Measurements from ENCODE around the gene XRCC2.

Gene XRCC2

DNA sequence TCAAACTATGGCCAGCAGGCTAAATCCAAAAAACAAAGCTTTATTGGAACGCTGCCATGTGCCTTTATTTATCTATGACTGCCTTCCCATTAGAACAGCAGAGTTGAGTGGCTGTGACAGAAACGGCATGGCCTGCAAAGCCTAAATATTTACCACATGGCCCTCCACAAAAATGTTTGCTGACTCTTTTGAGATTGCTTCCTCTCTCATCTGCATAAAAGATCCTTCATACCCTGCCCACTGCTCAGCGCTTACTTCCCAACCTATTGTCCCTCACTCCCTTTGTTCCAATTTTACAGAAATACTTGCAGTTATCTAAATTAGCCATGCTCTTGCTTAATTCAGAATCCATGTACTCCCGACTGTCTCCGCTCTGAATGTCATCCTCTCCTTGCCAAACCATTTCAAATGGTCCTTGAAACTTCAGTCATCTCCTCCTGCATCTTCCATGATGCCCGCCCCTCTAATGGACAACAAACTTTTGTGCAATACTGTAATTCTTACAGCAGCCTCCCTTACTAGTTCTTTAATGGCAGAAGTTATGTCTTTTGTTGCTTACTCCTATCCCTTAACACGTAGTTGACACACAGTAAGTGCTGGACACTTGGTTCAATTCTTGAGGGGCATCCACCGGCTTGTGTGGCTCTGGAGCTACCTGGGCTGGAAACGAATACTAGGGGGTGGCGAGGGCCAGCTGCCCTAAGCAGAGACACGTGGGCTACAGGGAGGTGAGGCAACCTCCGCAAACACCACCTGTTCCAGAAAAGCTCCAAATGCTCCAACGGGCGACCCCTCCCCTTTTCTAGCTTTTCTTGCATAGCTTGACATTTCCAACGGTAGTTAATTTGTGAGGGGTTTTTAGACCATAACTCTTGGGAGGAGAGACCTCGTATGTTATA lies 832 bp downstream of the XRCC2 start:
- no peaks in the 10 kb centered on the region for H3K9me3 ChIP-seq (ENCODE audit: control insufficient read depth, low read length)
- no peak overlapping the region for H3K18ac ChIP-seq (ENCODE audit: low read depth in 1 of 2, low read length in 2 of 2)
- H3K4ac ChIP-seq (ENCODE audit: low read depth in 1 of 2, low read length in 2 of 2): no peak overlapping the region
- H3K4me3 ChIP-seq (ENCODE audit: insufficient read depth in 1 of 2, low read depth in 1 of 2, low read length in 2 of 2): peak overlapping the region; percentile 85 to 92
- no peak overlapping the region for H4K8ac ChIP-seq (ENCODE audit: low read length)
- DNase-seq: peak; percentile 74
- no peak overlapping the region for H2BK120ac ChIP-seq (ENCODE audit: low read depth, low read length)
- H3K14ac ChIP-seq (ENCODE audit: low read length in 2 of 2): no peak overlapping the region
- H3K9ac ChIP-seq (ENCODE audit: low read length): peak overlapping the region; percentile 95
- no peak overlapping the region for H2BK15ac ChIP-seq (ENCODE audit: low read depth, poor library complexity, severe bottlenecking)
- peaks cover 8% of the 10 kb centered on the region for H3K79me1 ChIP-seq (replicated peaks; ENCODE audit: low read length, poor library complexity, severe bottlenecking)
- H3K4me1 ChIP-seq (ENCODE audit: control insufficient read depth, insufficient read depth, low read depth, low read length): peaks cover 5% of the 10 kb centered on the region
- no peak overlapping the region for H2BK12ac ChIP-seq (ENCODE audit: low read length in 2 of 2)
- H3K4me2 ChIP-seq (ENCODE audit: low read length, poor library complexity, severe bottlenecking): peak overlapping the region; percentile 97
- H4K91ac ChIP-seq (ENCODE audit: low read length): no peak overlapping the region
- no peak overlapping the region for H2AK5ac ChIP-seq (ENCODE audit: low read length, severe bottlenecking)
- H2BK5ac ChIP-seq (ENCODE audit: low read depth, low read length, poor library complexity, severe bottlenecking): no peak overlapping the region
- 17% methylated on average over 11 of the region's 16 CpGs for WGBS
- no peaks in the 10 kb centered on the region for H3K36me3 ChIP-seq (ENCODE audit: control insufficient read depth in 1 of 2, insufficient read depth in 2 of 2, low read depth in 1 of 2, low read length in 2 of 2)
- H3K27me3 ChIP-seq (ENCODE audit: control insufficient read depth in 1 of 2, insufficient read depth in 1 of 2, low read length in 2 of 2): no peaks in the 10 kb centered on the region
- no peak overlapping the region for H3K27ac ChIP-seq (ENCODE audit: low read length, poor library complexity, severe bottlenecking)
- no peak overlapping the region for H3K23ac ChIP-seq (ENCODE audit: low read length in 2 of 2)
- H2AFZ ChIP-seq (ENCODE audit: low read depth, low read length): no peak overlapping the region

DNA sequence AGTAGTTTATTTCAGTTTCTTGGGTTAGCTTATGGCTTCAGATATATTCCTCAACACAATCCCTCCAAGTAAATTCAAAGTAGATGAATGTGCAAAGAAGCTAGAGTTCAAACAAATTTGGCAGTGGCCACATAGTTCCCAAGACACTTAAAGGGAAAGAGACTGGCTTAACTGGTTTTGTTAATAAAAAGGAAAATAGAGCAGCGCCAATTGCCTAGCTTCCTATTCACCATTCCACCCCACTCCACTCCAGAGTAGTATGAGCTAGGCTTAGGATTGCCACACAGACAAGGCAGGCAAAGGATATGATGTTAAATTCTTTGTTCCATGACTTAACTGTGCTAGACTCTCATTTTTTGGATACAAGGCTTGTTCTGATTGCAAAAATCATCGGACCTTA lies 2.0 kb downstream of the XRCC2 start:
- no peak overlapping the region for H3K4ac ChIP-seq (ENCODE audit: low read depth in 1 of 2, low read length in 2 of 2)
- H3K9ac ChIP-seq (ENCODE audit: low read length): no peak overlapping the region
- H3K14ac ChIP-seq (ENCODE audit: low read length in 2 of 2): no peak overlapping the region
- H3K23ac ChIP-seq (ENCODE audit: low read length in 2 of 2): no peak overlapping the region
- H3K9me3 ChIP-seq (ENCODE audit: control insufficient read depth, low read length): no peaks in the 10 kb centered on the region
- no peak overlapping the region for H3K18ac ChIP-seq (ENCODE audit: low read depth in 1 of 2, low read length in 2 of 2)
- peaks cover 12% of the 10 kb centered on the region for H3K79me1 ChIP-seq (replicated peaks; ENCODE audit: low read length, poor library complexity, severe bottlenecking)
- H3K36me3 ChIP-seq (ENCODE audit: control insufficient read depth in 1 of 2, insufficient read depth in 2 of 2, low read depth in 1 of 2, low read length in 2 of 2): no peaks in the 10 kb centered on the region
- no peak overlapping the region for H2BK12ac ChIP-seq (ENCODE audit: low read length in 2 of 2)
- no peak overlapping the region for H3K27ac ChIP-seq (ENCODE audit: low read length, poor library complexity, severe bottlenecking)
- H2AFZ ChIP-seq (ENCODE audit: low read depth, low read length): no peak overlapping the region
- H2AK5ac ChIP-seq (ENCODE audit: low read length, severe bottlenecking): no peak overlapping the region
- no peak overlapping the region for H3K4me2 ChIP-seq (ENCODE audit: low read length, poor library complexity, severe bottlenecking)
- H3K4me1 ChIP-seq (ENCODE audit: control insufficient read depth, insufficient read depth, low read depth, low read length): peaks cover 5% of the 10 kb centered on the region
- DNase-seq: no peak
- H4K91ac ChIP-seq (ENCODE audit: low read length): no peak overlapping the region
- H2BK5ac ChIP-seq (ENCODE audit: low read depth, low read length, poor library complexity, severe bottlenecking): no peak overlapping the region
- no peak overlapping the region for H4K8ac ChIP-seq (ENCODE audit: low read length)
- H3K27me3 ChIP-seq (ENCODE audit: control insufficient read depth in 1 of 2, insufficient read depth in 1 of 2, low read length in 2 of 2): no peaks in the 10 kb centered on the region
- H3K4me3 ChIP-seq (ENCODE audit: insufficient read depth in 1 of 2, low read depth in 1 of 2, low read length in 2 of 2): no peak overlapping the region
- H2BK15ac ChIP-seq (ENCODE audit: low read depth, poor library complexity, severe bottlenecking): no peak overlapping the region
- WGBS: 100% methylated on average over 1 of the region's 2 CpGs
- no peak overlapping the region for H2BK120ac ChIP-seq (ENCODE audit: low read depth, low read length)

DNA sequence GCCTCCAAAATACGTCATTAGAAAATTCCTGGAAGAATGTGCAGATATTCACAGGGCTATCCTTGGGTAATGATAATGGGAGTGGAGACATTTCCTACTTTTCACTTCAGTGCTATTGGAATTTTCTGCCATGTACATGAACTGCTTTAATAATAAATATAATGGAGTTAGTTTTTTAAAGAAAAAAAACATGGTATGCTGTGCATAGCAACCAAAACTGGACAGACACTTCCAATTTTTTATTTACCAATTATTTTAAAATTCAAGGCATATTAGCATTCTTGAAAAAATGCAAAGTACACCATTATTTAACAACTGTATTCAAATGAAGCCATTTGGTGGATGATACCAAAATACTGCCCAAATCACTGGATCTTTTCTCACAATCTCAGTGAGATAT lies 3.3 kb downstream of the XRCC2 start:
- H3K27ac ChIP-seq (ENCODE audit: low read length, poor library complexity, severe bottlenecking): no peak overlapping the region
- no CpG with 5 or more reads among the region's 1 CpG for WGBS
- H2BK5ac ChIP-seq (ENCODE audit: low read depth, low read length, poor library complexity, severe bottlenecking): no peak overlapping the region
- peaks cover 5% of the 10 kb centered on the region for H3K4me1 ChIP-seq (ENCODE audit: control insufficient read depth, insufficient read depth, low read depth, low read length)
- no peak for DNase-seq
- H3K4me3 ChIP-seq (ENCODE audit: insufficient read depth in 1 of 2, low read depth in 1 of 2, low read length in 2 of 2): no peak overlapping the region
- no peak overlapping the region for H2AFZ ChIP-seq (ENCODE audit: low read depth, low read length)
- H2BK12ac ChIP-seq (ENCODE audit: low read length in 2 of 2): no peak overlapping the region
- no peak overlapping the region for H4K91ac ChIP-seq (ENCODE audit: low read length)
- no peak overlapping the region for H3K23ac ChIP-seq (ENCODE audit: low read length in 2 of 2)
- H3K27me3 ChIP-seq (ENCODE audit: control insufficient read depth in 1 of 2, insufficient read depth in 1 of 2, low read length in 2 of 2): no peaks in the 10 kb centered on the region
- H3K4ac ChIP-seq (ENCODE audit: low read depth in 1 of 2, low read length in 2 of 2): no peak overlapping the region
- no peak overlapping the region for H2BK120ac ChIP-seq (ENCODE audit: low read depth, low read length)
- H3K18ac ChIP-seq (ENCODE audit: low read depth in 1 of 2, low read length in 2 of 2): no peak overlapping the region
- no peaks in the 10 kb centered on the region for H3K9me3 ChIP-seq (ENCODE audit: control insufficient read depth, low read length)
- no peak overlapping the region for H2BK15ac ChIP-seq (ENCODE audit: low read depth, poor library complexity, severe bottlenecking)
- no peak overlapping the region for H3K4me2 ChIP-seq (ENCODE audit: low read length, poor library complexity, severe bottlenecking)
- H3K14ac ChIP-seq (ENCODE audit: low read length in 2 of 2): no peak overlapping the region
- peaks cover 12% of the 10 kb centered on the region for H3K79me1 ChIP-seq (replicated peaks; ENCODE audit: low read length, poor library complexity, severe bottlenecking)
- H2AK5ac ChIP-seq (ENCODE audit: low read length, severe bottlenecking): no peak overlapping the region
- no peak overlapping the region for H4K8ac ChIP-seq (ENCODE audit: low read length)
- no peaks in the 10 kb centered on the region for H3K36me3 ChIP-seq (ENCODE audit: control insufficient read depth in 1 of 2, insufficient read depth in 2 of 2, low read depth in 1 of 2, low read length in 2 of 2)
- no peak overlapping the region for H3K9ac ChIP-seq (ENCODE audit: low read length)

DNA sequence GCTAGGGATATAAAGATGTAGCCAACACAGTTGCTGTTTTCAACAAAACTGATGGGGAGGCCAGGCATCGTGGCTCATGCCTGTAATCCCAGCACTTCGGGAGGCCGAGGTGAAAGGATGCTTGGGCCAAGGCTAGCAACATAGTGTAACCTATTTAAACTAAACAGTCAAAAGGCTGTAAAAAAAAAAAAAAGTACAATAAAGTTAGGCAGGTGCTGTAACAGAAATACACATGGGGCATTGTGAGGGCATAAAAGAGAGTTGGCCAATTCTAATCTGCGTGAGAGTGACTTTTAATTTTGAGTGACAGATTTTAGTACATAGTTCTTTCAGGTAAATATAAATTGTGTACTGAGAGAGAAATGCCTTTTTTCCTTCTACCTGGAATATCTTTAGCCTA lies 6.2 kb downstream of the XRCC2 start:
- Histone ChIP-seq H2AFZ (ENCODE audit: low read depth, low read length) (no peak overlapping the region), H3K23ac (ENCODE audit: low read length in 2 of 2) (no peak overlapping the region), H3K4me1 (ENCODE audit: control insufficient read depth, insufficient read depth, low read depth, low read length) (peaks cover 2% of the 10 kb centered on the region), H3K79me1 (replicated peaks; ENCODE audit: low read length, poor library complexity, severe bottlenecking) (peaks cover 8% of the 10 kb centered on the region), H4K91ac (ENCODE audit: low read length) (no peak overlapping the region), H3K9ac (ENCODE audit: low read length) (no peak overlapping the region), H4K8ac (ENCODE audit: low read length) (no peak overlapping the region), H3K4me3 (ENCODE audit: insufficient read depth in 1 of 2, low read depth in 1 of 2, low read length in 2 of 2) (no peak overlapping the region), H3K27ac (ENCODE audit: low read length, poor library complexity, severe bottlenecking) (no peak overlapping the region), H3K4me2 (ENCODE audit: low read length, poor library complexity, severe bottlenecking) (no peak overlapping the region), H3K27me3 (ENCODE audit: control insufficient read depth in 1 of 2, insufficient read depth in 1 of 2, low read length in 2 of 2) (no peaks in the 10 kb centered on the region), H2BK5ac (ENCODE audit: low read depth, low read length, poor library complexity, severe bottlenecking) (no peak overlapping the region), H3K9me3 (ENCODE audit: control insufficient read depth, low read length) (no peaks in the 10 kb centered on the region), H2BK120ac (ENCODE audit: low read depth, low read length) (no peak overlapping the region), H3K14ac (ENCODE audit: low read length in 2 of 2) (no peak overlapping the region), H3K4ac (ENCODE audit: low read depth in 1 of 2, low read length in 2 of 2) (no peak overlapping the region), H3K36me3 (ENCODE audit: control insufficient read depth in 1 of 2, insufficient read depth in 2 of 2, low read depth in 1 of 2, low read length in 2 of 2) (no peaks in the 10 kb centered on the region), H2AK5ac (ENCODE audit: low read length, severe bottlenecking) (no peak overlapping the region), H2BK15ac (ENCODE audit: low read depth, poor library complexity, severe bottlenecking) (no peak overlapping the region), H3K18ac (ENCODE audit: low read depth in 1 of 2, low read length in 2 of 2) (no peak overlapping the region), H2BK12ac (ENCODE audit: low read length in 2 of 2) (no peak overlapping the region)
- WGBS: 98% methylated on average over 4 of the region's 4 CpGs
- no peak for DNase-seq
